Osteocyte (in vitro differentiated cells): ENCODE results near the gene GNE. TPM values are rescaled to one million over a fixed set of nuclear protein-coding genes. Genes with fewer than 3 reads are reported as not detected.
A peak's percentile ranks its signal among the peaks of the same experiment; 100 is the strongest.

Experiments
- DNase-seq: peaks from one replicate; pipeline ENCODE4 v3.0.0; 2021; ENCODE audit warnings: mixed read lengths; ENCODE audit not compliant: unreplicated experiment; ENCODE audit errors: extremely low spot score
- H3K27ac Mint-ChIP-seq: one replicate; pipeline ENCODE4 v1.8.0; 2021; ENCODE audit warnings: mild to moderate bottlenecking, mixed read lengths; ENCODE audit not compliant: unreplicated experiment
- H3K27me3 Mint-ChIP-seq: one replicate; pipeline ENCODE4 v1.8.0; 2021; ENCODE audit warnings: mixed read lengths; ENCODE audit not compliant: unreplicated experiment
- H3K36me3 Mint-ChIP-seq: one replicate; pipeline ENCODE4 v1.8.0; 2021; ENCODE audit warnings: mixed read lengths; ENCODE audit not compliant: unreplicated experiment
- H3K4me1 Mint-ChIP-seq: one replicate; pipeline ENCODE4 v1.8.0; 2021; ENCODE audit warnings: mixed read lengths; ENCODE audit not compliant: unreplicated experiment
- H3K4me3 Mint-ChIP-seq: one replicate; pipeline ENCODE4 v1.8.0; 2021; ENCODE audit warnings: mild to moderate bottlenecking, moderate library complexity, mixed read lengths; ENCODE audit not compliant: unreplicated experiment
- H3K9me3 Mint-ChIP-seq: one replicate; pipeline ENCODE4 v1.8.0; 2021; ENCODE audit warnings: mixed read lengths; ENCODE audit not compliant: unreplicated experiment
- total RNA-seq: library from RNA; stranded (reverse); gene quantifications from 2 replicates; pipeline ENCODE4 v1.2.1, GENCODE V29; 2021
- TF ChIP-seq, protein P1 (sequence below): fragments of 200-600 bp; sonication (generic); IDR thresholded peaks from 2 replicates; pipeline ENCODE4 v1.5.0; 2021; ENCODE audit warnings: antibody characterized with exemption, mild to moderate bottlenecking, moderate library complexity

The GNE gene
- total RNA-seq, 1 donor from 2014 or later, result 16.9 TPM

DNA sequence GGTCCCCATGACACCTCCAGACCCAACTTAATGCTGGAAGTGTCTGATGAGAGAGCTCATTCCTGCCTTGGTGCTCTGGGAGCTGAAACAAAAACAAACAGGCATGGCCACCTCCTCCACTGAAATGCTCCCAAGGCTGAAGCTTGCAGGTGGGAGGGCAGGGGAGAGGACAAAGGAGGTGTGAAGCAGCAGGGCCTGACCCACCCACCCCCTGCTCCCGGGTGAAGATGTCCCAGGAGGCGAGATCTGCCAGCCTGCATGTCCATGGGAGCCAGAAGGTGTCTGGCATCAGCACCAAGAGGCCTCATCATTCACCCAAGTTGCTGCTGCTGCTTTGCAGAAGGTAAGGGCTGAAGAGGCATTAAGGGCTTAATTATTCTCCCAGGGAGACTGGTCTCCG, 93.3 kb downstream of the GNE start:
- peak overlapping the region; percentile 5 for H3K4me3 Mint-ChIP-seq
- H3K4me1 Mint-ChIP-seq, result peaks cover 55% of the 10 kb centered on the region
- DNase-seq, result no peak
- no peaks in the 10 kb centered on the region for H3K36me3 Mint-ChIP-seq
- H3K27me3 Mint-ChIP-seq, result no peaks in the 10 kb centered on the region
- no peaks in the 10 kb centered on the region for H3K9me3 Mint-ChIP-seq
- TF ChIP-seq, protein P1, sequence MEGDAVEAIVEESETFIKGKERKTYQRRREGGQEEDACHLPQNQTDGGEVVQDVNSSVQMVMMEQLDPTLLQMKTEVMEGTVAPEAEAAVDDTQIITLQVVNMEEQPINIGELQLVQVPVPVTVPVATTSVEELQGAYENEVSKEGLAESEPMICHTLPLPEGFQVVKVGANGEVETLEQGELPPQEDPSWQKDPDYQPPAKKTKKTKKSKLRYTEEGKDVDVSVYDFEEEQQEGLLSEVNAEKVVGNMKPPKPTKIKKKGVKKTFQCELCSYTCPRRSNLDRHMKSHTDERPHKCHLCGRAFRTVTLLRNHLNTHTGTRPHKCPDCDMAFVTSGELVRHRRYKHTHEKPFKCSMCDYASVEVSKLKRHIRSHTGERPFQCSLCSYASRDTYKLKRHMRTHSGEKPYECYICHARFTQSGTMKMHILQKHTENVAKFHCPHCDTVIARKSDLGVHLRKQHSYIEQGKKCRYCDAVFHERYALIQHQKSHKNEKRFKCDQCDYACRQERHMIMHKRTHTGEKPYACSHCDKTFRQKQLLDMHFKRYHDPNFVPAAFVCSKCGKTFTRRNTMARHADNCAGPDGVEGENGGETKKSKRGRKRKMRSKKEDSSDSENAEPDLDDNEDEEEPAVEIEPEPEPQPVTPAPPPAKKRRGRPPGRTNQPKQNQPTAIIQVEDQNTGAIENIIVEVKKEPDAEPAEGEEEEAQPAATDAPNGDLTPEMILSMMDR, result no peak
- no peak overlapping the region for H3K27ac Mint-ChIP-seq

Other genes with a start within 250 kb of the GNE start
- gene RECK, start 221.5 kb downstream of the GNE start, total RNA-seq, result 25.7 and 27.1 TPM in 2 replicates
- gene GLIPR2, start 121.7 kb downstream of the GNE start, total RNA-seq, result 29.1 and 30.6 TPM in 2 replicates
- gene CCIN, start 89.1 kb downstream of the GNE start, total RNA-seq, result not detected in 2 replicates
- 260 and 281 TPM in 2 replicates for gene CLTA, start 67.5 kb downstream of the GNE start, total RNA-seq
- gene RNF38, start 141.8 kb upstream of the GNE start, total RNA-seq, result 30.2 and 31.1 TPM in 2 replicates